Naive B cell (primary cell): ENCODE measurements around the gene MTMR1. TPM values are rescaled to one million over a fixed set of nuclear protein-coding genes. Genes with fewer than 3 reads are reported as not detected.

ENCODE experiments used
- ATAC-seq, 2 donors: fragments of 150-1000 bp; cut with Tn5 transposase; 2 replicates each; pipeline ENCODE4 v1.10.0; 2021; ENCODE audit warnings: low read depth in 2 of 2, mild to moderate bottlenecking in 2 of 2, moderate library complexity in 2 of 2
- DNase-seq: peaks from one replicate; pipeline ENCODE4 v3.0.0; 2022
- H3K27ac Mint-ChIP-seq, 6 donors: one replicate each; pipeline ENCODE4 v1.8.0; 2020 to 2022; ENCODE audit warnings: mild to moderate bottlenecking in 6 of 6, mixed read lengths in 6 of 6, moderate library complexity in 5 of 6, inconsistent platforms in 2 of 6
- H3K27me3 Mint-ChIP-seq, 3 donors: one replicate each; pipeline ENCODE4 v1.8.0; 2021 to 2022; ENCODE audit warnings: mixed read lengths in 3 of 3, mild to moderate bottlenecking in 1 of 3
- H3K36me3 Mint-ChIP-seq, 2 donors: one replicate each; pipeline ENCODE4 v1.8.0; 2020 to 2022; ENCODE audit warnings: mixed read lengths in 2 of 2, inconsistent platforms in 1 of 2, mild to moderate bottlenecking in 1 of 2
- H3K4me1 Mint-ChIP-seq, 3 donors: one replicate each; pipeline ENCODE4 v1.8.0; 2020 to 2022; ENCODE audit warnings: mixed read lengths in 3 of 3, inconsistent platforms in 1 of 3, mild to moderate bottlenecking in 1 of 3, moderate library complexity in 1 of 3
- H3K4me3 Mint-ChIP-seq, 8 donors: one replicate each; pipeline ENCODE4 v1.8.0; 2020 to 2022; ENCODE audit warnings: mild to moderate bottlenecking in 8 of 8, mixed read lengths in 8 of 8, moderate library complexity in 8 of 8, inconsistent platforms in 2 of 8
- H3K9me3 Mint-ChIP-seq, 7 donors: one replicate each; pipeline ENCODE4 v1.8.0; 2020 to 2022; ENCODE audit warnings: mixed read lengths in 7 of 7, mild to moderate bottlenecking in 5 of 7, inconsistent platforms in 2 of 7, moderate library complexity in 1 of 7
- polyA plus RNA-seq, 6 donors: library from polyadenylated mRNA; unstranded; fragments of 300-500 nt; fragmentation: Illumina TruSeq; gene quantifications; one replicate each; pipeline ENCODE4 v1.2.3, GENCODE V29; 2021; ENCODE audit warnings: low read depth in 6 of 6

Gene MTMR1
- polyA plus RNA-seq, 6 donors from 2014 or later, result 22.3 to 38.9 (median 34.5) TPM

DNA sequence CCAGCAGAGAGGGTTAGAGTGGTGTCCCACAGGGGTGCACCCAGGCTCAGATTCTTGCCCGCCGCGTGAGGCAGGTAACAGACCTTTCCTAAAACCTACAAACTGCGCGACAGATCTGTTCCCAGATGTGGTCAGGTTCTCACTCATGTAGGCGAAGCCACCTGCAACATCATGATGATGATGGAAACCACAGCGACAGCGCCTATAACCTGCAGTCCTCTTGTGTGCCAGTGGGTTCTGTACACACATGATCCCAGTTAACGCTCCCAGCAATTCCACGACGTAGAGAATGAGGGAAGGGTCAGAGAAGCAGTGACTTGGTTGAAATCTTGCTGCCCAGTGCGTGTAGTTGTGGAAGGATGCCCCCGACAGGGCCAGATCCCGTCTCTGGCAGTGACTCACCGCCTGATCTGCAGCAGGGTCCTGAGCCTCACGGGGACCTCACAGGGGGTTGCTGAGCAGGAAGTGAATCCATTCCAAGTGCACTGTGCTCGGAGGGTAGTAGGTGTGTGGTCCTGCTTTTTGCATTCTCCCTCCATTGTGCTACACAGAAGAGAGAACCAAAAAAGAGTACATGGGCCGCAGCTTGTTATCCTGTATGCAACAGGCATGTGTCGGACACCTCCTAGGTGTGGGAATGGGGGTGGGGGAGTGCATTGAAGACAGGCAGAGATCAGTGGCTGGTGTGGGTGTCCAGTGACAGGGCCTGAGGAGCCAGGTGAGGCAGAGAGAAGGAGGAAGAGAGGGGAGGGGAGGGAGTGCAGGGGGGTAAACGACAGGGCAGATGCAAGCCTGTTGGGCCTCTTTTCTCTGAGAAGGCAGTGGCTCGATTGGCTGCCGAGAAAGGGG, 66.6 kb downstream of the MTMR1 start:
- ATAC-seq, result no peak
- no peak for DNase-seq
- Mint-ChIP-seq H3K4me3 (no peak overlapping the region), H3K27me3 (no peaks in the 10 kb centered on the region), H3K4me1 (peaks cover 0 to 3% (median 0%) of the 10 kb centered on the region in 3 donors), H3K36me3 (no peaks in the 10 kb centered on the region), H3K27ac (no peak overlapping the region), H3K9me3 (peaks cover 0 to 1% (median 0%) of the 10 kb centered on the region in 7 donors)

DNA sequence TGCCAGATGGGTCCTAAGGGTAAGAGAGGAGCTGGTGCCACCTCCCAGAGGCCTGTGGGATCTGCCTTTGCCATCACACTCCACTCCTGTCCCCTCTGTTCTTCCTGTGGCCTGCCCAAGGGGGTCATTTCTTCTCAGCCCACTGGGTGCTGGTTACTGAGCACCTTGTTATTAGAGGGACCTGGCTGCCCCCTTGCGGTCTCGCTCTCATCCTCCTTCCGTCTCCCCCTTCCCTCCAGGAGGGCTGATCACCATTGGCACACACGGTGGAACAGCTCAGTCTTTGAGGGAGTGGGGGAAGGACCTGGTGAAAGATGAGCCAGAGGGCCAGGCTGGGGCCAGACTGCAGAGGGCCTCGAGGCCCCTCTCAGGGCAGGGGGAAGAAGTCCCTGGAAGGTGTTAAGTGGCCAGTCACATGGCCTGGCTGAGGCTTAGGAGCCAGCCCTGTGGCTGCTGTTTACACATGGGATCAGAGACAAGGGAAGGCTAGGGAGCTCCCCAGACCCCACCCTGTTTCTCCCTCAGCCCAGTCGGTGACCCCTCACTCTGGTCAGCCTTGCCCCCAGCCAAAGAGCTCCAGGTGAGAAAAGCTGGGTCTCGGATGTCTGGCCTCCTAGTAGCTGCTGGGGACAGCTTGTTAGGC, 68.1 kb downstream of the MTMR1 start:
- H3K4me1 Mint-ChIP-seq, result peaks cover 0 to 3% (median 0%) of the 10 kb centered on the region in 3 donors
- ATAC-seq, result no peak
- H3K4me3 Mint-ChIP-seq, result no peak overlapping the region
- DNase-seq, result no peak
- H3K27ac Mint-ChIP-seq, result peak overlapping the region in 2 of 6 donors; percentile 12 to 53
- H3K9me3 Mint-ChIP-seq, result peaks cover 0 to 1% (median 0%) of the 10 kb centered on the region in 7 donors
- no peaks in the 10 kb centered on the region for H3K27me3 Mint-ChIP-seq
- H3K36me3 Mint-ChIP-seq, result no peaks in the 10 kb centered on the region

DNA sequence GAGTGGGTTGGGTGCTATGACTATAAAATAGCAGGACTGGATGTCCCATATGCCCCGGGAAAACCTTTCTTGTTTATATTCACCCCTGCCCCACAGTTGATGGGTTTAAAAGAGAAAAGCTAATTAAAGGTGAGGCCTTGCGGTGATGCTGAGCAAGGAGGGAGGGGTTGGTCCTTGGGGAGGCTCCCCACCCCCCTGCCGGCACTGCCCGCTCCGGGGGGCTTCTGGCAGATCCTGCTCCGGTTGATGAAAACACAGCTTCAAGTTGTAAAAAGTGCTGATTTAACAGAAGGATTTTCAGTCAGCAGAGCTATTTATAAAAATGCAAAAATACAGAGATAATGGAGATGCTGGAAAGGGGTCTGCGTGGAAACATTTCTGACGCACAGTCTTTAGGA, 68.6 kb downstream of the MTMR1 start:
- ATAC-seq (no peak), DNase-seq (no peak)
- Mint-ChIP-seq H3K9me3 (peaks cover 0 to 1% (median 0%) of the 10 kb centered on the region in 7 donors), H3K36me3 (no peaks in the 10 kb centered on the region), H3K4me3 (no peak overlapping the region), H3K27me3 (no peaks in the 10 kb centered on the region), H3K27ac (no peak overlapping the region), H3K4me1 (peaks cover 0 to 3% (median 0%) of the 10 kb centered on the region in 3 donors)

DNA sequence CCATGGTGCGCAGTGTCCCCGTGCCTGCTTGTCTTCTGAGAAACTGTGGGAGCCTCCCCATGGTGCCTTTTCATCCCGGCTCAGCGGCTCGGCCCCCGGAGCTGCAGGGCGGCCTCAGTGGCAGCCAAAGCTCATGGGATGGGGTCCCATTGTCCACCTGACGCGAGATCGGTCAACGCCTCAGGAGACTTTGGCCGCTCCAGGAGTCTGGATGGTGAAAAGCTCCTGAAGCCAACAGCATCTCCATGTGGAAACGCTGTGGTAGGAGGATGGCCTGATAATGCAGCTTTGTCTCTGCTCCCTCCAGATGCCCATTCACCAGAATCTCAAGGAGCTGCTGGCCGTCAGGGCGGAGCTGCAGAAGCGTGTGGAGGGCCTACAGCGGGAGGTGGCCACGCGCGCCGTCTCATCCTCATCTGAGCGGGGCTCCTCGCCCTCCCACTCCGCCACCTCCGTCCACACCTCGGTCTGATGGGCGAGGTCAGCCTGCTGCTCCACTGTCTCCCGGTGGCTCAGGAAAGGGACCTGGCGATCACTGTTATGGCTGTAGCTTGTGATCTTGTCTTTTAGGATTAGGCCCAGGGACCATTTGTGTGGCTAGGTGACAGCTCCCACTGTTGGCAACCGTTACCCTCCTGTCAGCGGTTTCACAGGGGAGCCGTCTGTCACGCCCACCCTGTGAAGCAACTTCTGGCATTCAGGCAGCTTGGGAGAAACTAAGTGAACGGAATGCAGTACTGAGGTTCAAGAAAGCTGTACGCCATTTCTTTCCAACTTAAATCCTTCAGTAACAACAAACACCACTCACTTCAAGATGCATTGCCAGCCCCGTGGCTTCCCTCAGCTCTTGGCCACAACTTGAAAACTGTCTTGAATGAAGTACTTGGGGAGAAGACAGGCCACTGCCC, 69.3 kb downstream of the MTMR1 start:
- no peaks in the 10 kb centered on the region for H3K9me3 Mint-ChIP-seq
- no peaks in the 10 kb centered on the region for H3K36me3 Mint-ChIP-seq
- H3K4me3 Mint-ChIP-seq, result peak overlapping the region in 1 of 8 donors; percentile 74
- H3K27ac Mint-ChIP-seq, result peak overlapping the region in 1 of 6 donors; percentile 76
- DNase-seq (no peak), ATAC-seq (no peak)
- no peaks in the 10 kb centered on the region for H3K27me3 Mint-ChIP-seq
- H3K4me1 Mint-ChIP-seq, result peaks cover 0 to 3% (median 0%) of the 10 kb centered on the region in 3 donors

DNA sequence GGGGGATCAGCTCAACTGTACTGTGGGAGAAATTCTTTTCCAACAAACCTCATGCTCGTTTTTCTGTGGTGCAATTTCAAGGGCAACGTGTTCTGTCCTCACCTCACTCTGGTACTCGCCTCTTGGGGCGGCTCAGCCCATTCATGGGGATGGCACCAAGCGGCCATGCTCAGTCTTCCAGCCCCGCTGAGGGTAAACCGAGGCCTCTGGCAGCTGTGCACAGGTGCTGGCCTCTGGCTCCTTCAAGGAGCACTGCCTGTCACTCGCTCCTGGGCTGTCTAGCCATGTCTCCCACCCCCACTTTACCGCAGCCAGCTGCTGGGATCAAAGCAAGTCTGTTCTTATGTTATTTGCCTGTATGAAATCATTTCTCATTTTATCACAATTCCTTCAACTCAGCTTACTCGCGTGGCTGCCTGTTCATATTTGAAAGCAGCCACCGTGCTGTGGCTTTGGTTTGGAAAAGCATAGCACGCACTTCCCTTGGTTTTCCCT, 70.2 kb downstream of the MTMR1 start:
- H3K36me3 Mint-ChIP-seq, result no peaks in the 10 kb centered on the region

DNA sequence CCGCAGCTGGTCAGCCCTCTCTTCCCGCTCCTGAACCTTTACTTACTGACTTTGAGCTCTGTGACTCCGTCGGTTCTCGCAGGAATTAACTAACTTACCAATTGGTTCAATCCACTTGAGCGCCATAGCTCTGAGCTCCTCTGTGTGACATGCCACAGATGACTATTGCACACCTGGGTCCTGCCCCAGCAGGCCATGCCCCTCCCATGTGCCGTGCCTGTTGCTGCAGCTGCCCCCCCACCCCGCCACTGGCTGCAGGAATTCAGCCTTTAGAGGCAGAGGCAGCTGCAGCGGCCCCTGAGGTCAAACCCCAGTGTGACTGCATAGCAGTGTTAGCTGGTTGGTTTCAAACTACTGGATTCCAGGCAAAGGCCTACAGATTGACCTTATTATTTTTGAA, 70.6 kb downstream of the MTMR1 start:
- H3K4me3 Mint-ChIP-seq, result no peak overlapping the region
- ATAC-seq (no peak), DNase-seq (no peak)
- H3K27me3 Mint-ChIP-seq, result no peaks in the 10 kb centered on the region
- H3K27ac Mint-ChIP-seq, result peak overlapping the region in 3 of 6 donors; percentile 23 to 88 (median 60)
- H3K36me3 Mint-ChIP-seq, result no peaks in the 10 kb centered on the region
- H3K4me1 Mint-ChIP-seq, result no peaks in the 10 kb centered on the region
- no peaks in the 10 kb centered on the region for H3K9me3 Mint-ChIP-seq

More for the DNA sequence above, 70.2 kb downstream of the MTMR1 start:
- H3K27ac Mint-ChIP-seq, result peak overlapping the region in 2 of 6 donors; percentile 60 to 88
- H3K27me3 Mint-ChIP-seq, result no peaks in the 10 kb centered on the region
- H3K4me1 Mint-ChIP-seq, result no peaks in the 10 kb centered on the region
- ATAC-seq, result no peak
- DNase-seq, result no peak
- no peak overlapping the region for H3K4me3 Mint-ChIP-seq
- H3K9me3 Mint-ChIP-seq, result no peaks in the 10 kb centered on the region

DNA sequence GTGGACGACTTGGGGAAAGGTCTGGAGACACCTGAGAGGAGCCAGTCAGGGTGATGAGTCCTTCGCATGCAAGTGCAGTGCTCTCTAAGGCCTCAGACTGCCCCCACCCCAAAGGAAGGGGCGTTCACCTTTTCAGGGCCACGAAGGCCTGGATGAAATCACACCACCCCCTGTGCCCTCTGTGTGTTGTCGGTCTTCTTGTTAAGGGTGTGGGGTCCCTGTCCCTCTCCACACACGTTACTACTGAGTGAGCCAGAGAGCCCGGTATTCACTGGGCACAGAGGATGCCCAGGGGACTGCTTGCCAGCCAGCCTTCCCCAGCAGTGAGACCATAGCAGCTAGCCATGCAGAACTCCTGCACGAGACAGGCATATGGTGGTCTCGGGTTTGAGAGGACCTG, 72.0 kb downstream of the MTMR1 start:
- Mint-ChIP-seq H3K4me3 (no peak overlapping the region), H3K36me3 (no peaks in the 10 kb centered on the region), H3K27ac (peak overlapping the region in 1 of 6 donors; percentile 36), H3K27me3 (no peaks in the 10 kb centered on the region), H3K4me1 (no peaks in the 10 kb centered on the region), H3K9me3 (no peaks in the 10 kb centered on the region)
- ATAC-seq (no peak), DNase-seq (no peak)

DNA sequence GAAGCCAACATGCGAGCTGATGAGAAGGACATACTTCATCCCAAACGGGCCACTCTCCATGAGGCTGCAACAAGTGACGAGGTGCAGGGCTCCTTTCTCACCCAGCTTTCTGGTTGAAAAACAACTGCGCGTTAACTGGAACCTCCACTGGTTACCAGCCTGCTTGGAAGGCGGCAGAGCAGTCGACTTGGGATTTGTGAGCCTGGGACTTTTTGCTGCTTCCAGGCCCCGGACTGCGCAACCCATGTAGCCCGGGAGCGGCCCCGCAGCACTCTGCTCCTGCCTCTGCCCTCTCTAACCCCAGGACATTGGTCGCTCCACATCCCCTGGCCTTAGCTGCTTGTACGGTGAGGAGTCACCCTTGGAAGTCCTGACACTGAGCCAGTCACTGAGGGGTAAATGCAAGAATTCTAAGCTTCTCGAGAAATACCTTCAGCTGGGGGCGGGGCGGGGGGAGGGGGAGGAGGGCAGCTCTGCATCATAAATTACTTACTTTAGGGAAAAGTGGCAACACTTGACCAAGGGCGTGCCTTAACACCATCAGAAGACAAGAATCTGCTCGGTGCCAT, 72.7 kb downstream of the MTMR1 start:
- Mint-ChIP-seq H3K27ac (peak overlapping the region in 1 of 6 donors; percentile 76), H3K4me3 (no peak overlapping the region), H3K27me3 (no peaks in the 10 kb centered on the region), H3K36me3 (no peaks in the 10 kb centered on the region), H3K9me3 (no peaks in the 10 kb centered on the region), H3K4me1 (no peaks in the 10 kb centered on the region)
- no peak for ATAC-seq
- no peak for DNase-seq

DNA sequence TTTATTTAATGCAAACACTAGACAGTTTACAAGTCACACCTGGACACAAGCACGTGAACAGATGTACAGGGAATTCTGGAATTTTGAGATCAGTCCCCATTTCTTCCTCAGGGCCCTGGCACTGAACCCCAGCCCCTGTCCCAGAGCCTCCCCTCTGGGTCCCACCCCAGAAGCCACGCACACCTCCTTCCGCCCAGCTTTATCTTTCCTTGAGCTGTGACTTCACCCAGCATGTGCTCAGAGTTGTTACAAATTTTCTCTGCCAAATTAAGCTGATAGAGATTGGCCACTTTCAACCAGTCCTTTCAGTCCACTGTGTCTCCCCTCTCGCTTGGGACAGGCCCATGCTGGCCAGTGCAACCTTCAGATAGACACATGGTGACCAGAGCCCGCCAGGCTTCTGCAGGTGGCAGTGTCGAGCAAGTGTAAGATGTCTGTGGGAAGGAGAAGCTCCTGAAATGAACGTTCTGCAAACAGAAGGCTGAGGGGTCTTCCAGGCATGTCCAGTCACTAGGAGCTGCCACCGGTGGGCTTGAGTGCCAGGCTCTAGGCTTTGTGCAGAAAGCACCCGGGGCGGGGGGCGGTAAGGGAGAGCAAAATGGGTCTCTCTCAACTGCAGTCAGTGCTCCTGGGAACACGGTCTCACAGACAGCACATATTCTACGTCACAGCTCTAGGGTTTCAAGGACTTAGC, 73.3 kb downstream of the MTMR1 start:
- ATAC-seq, result no peak
- Mint-ChIP-seq H3K27me3 (no peaks in the 10 kb centered on the region), H3K4me1 (no peaks in the 10 kb centered on the region), H3K27ac (peak overlapping the region in 2 of 6 donors; percentile 42 to 76), H3K9me3 (no peaks in the 10 kb centered on the region), H3K4me3 (no peak overlapping the region), H3K36me3 (no peaks in the 10 kb centered on the region)
- DNase-seq, result no peak

DNA sequence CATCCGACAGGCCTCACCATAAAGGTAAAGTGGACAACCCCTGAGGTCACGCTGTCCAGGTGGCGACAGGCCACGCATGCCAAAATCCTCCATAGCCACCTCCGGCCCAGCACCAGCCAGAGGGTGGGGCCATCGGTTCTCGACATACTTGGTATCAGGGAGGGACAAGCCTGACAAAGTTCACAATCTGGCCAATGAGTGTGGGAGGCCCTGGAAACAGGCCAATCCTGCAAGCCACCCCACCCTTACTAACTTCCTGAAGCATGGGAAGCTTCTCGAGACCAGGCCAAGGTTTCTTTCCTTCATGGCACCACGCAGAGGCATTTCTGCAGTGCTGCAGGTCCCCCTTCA, 73.8 kb downstream of the MTMR1 start:
- H3K9me3 Mint-ChIP-seq, result no peaks in the 10 kb centered on the region
- DNase-seq (no peak), ATAC-seq (no peak)
- H3K4me3 Mint-ChIP-seq, result no peak overlapping the region
- peak overlapping the region in 1 of 6 donors; percentile 42 for H3K27ac Mint-ChIP-seq
- H3K36me3 Mint-ChIP-seq, result no peaks in the 10 kb centered on the region
- H3K27me3 Mint-ChIP-seq, result no peaks in the 10 kb centered on the region
- H3K4me1 Mint-ChIP-seq, result peaks cover 0 to 1% (median 0%) of the 10 kb centered on the region in 3 donors

DNA sequence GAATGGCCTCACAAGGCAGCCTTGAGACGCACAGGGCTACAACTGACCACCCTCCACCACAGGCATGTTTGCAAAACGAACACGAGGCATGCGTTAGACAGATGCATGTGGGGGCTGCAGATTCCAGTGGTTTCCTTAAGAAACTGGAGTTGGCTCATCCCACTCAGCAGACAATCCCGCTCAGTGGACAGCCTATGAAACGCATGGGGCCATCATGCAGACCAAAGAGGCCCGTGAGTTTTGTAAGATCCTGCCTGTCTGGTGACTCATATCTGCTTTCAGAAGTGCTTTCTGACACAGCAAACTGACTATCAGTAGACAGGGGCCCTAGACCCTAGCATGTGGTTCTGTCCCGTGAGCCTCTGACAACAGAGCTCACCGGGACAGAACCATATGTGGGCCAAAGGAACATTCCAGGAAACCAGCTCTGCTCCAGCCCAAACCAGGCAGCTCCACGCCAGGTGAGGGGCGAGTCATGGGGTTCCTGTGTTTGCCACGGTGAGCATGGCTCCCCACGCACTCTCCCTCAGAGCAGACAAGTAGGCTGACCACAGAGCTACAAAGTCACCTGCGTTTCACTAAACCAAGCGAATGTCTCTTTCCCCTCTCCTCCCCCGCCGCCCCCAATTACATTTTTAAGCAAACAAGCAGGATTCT, 74.4 kb downstream of the MTMR1 start:
- no peaks in the 10 kb centered on the region for H3K36me3 Mint-ChIP-seq
- ATAC-seq (no peak), DNase-seq (no peak)
- H3K27me3 Mint-ChIP-seq, result no peaks in the 10 kb centered on the region
- H3K9me3 Mint-ChIP-seq, result no peaks in the 10 kb centered on the region
- H3K4me1 Mint-ChIP-seq, result peaks cover 0 to 6% (median 0%) of the 10 kb centered on the region in 3 donors
- no peak overlapping the region for H3K4me3 Mint-ChIP-seq
- peak overlapping the region in 1 of 6 donors; percentile 63 for H3K27ac Mint-ChIP-seq

DNA sequence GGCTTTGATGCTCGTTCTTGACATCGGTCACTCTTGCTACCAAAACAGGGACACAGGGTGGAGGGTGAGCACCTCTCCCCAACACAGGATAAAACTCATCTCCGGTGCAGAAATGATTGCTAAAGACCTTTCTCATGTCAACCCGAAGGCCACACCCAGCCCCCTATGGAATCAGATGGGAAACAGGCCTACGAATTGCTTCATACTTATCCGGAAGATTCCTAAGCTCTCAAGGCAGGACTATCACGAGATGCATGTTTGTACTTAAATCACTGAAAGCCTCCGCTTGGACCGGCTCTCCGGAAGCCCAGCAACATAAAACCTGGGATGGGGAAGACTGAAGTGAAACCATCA, 74.9 kb downstream of the MTMR1 start:
- H3K9me3 Mint-ChIP-seq, result no peaks in the 10 kb centered on the region
- H3K4me3 Mint-ChIP-seq, result no peak overlapping the region
- H3K27me3 Mint-ChIP-seq, result no peaks in the 10 kb centered on the region
- no peaks in the 10 kb centered on the region for H3K36me3 Mint-ChIP-seq
- no peak for ATAC-seq
- H3K4me1 Mint-ChIP-seq, result peaks cover 0 to 6% (median 0%) of the 10 kb centered on the region in 3 donors
- peak overlapping the region in 1 of 6 donors; percentile 63 for H3K27ac Mint-ChIP-seq
- DNase-seq, result no peak
